SJSA1 (cell line): ENCODE results near the gene PLS1. TPM values are rescaled to one million over a fixed set of nuclear protein-coding genes. Genes with fewer than 3 reads are reported as not detected.
"Not testable (repeated sequence)": the region's sequence is repeated elsewhere in the genome, so short reads cannot be mapped to it uniquely, and the experiment has no call there.

ENCODE experiments used
- DNase-seq, 2 experiments: peaks; one replicate each; pipeline ENCODE4 v3.0.0-alpha.2; 2015 to 2020; ENCODE audit warnings: low spot score in 2 of 2, low read depth in 1 of 2
- H3K27ac ChIP-seq: fragments of 250-450 bp; sonication (Bioruptor Pico); 2 replicates; pipeline ENCODE4 v1.5.1; 2020; ENCODE audit warnings: mild to moderate bottlenecking, moderate library complexity
- H3K27me3 ChIP-seq: fragments of 250-450 bp; sonication (Bioruptor Pico); replicated peaks from 2 replicates; pipeline ENCODE4 v1.5.1; 2020; ENCODE audit warnings: mild to moderate bottlenecking, moderate library complexity
- H3K36me3 ChIP-seq: fragments of 250-450 bp; sonication (Bioruptor Pico); 2 replicates; pipeline ENCODE4 v1.5.1; 2020; ENCODE audit warnings: mild to moderate bottlenecking
- H3K4me1 ChIP-seq: fragments of 250-450 bp; sonication (Bioruptor Pico); replicated peaks from 2 replicates; pipeline ENCODE4 v1.6.1; 2021; ENCODE audit warnings: mild to moderate bottlenecking
- H3K4me3 ChIP-seq: fragments of 250-450 bp; sonication (Bioruptor Pico); 2 replicates; pipeline ENCODE4 v1.5.1; 2020; ENCODE audit warnings: mild to moderate bottlenecking
- H3K9me3 ChIP-seq: fragments of 250-450 bp; sonication (Bioruptor Pico); replicated peaks from 2 replicates; pipeline ENCODE4 v1.5.1; 2020; ENCODE audit warnings: mild to moderate bottlenecking
- total RNA-seq: library from RNA; depleted of rRNA; stranded (reverse); fragments of >200 nt; shearing (Covaris generic); gene quantifications from 2 replicates; pipeline ENCODE4 v1.2.3, GENCODE V29; 2014; rRNA removed

The PLS1 gene
- total RNA-seq, 1 experiment from 2014 or later, result 5.2 TPM

- Histone ChIP-seq H3K9me3 (no peaks in the 10 kb centered on the region), H3K4me3 (no peak overlapping the region), H3K27me3 (no peaks in the 10 kb centered on the region), H3K4me1 (no peaks in the 10 kb centered on the region), H3K27ac (no peak overlapping the region), H3K36me3 (0 out of 2 replicates have a peak, but pooled peaks cover 3% of the 10 kb centered on the region)
- no peak for DNase-seq
These were observed 150.5 kb downstream of the PLS1 start for GRCh38 chr3:142746646-142747045.

GRCh38 chr3:142750531-142750930 is 154.3 kb downstream of the PLS1 start:
- not testable (repeated sequence) for H3K36me3 ChIP-seq, H3K9me3 ChIP-seq, H3K4me3 ChIP-seq, DNase-seq, H3K27ac ChIP-seq, H3K27me3 ChIP-seq, H3K4me1 ChIP-seq

GRCh38 chr3:142752605-142753004 is 156.4 kb downstream of the PLS1 start:
- H3K4me3 ChIP-seq, H3K36me3 ChIP-seq, H3K27me3 ChIP-seq, H3K27ac ChIP-seq, DNase-seq, H3K4me1 ChIP-seq, H3K9me3 ChIP-seq: not testable (repeated sequence)

GRCh38 chr3:142754494-142754893 is 158.3 kb downstream of the PLS1 start:
- H3K27me3 ChIP-seq, result no peaks in the 10 kb centered on the region
- no peak for DNase-seq
- no peak overlapping the region for H3K27ac ChIP-seq
- H3K36me3 ChIP-seq, result 0 out of 2 replicates have a peak, but pooled peaks cover 3% of the 10 kb centered on the region
- no peaks in the 10 kb centered on the region for H3K9me3 ChIP-seq
- no peak overlapping the region for H3K4me3 ChIP-seq
- no peaks in the 10 kb centered on the region for H3K4me1 ChIP-seq

Other genes starting within 250 kb of the PLS1 start
- 13.6 and 17.4 TPM in 2 replicates for gene XRN1, start 148.4 kb upstream of the PLS1 start, total RNA-seq
- gene ATR, start 17.7 kb upstream of the PLS1 start, total RNA-seq, result 13.3 and 20.4 TPM in 2 replicates
- 1.9 and 11.7 TPM in 2 replicates for gene TRPC1, start 127.6 kb downstream of the PLS1 start, total RNA-seq